ENCODE measurements around the gene LRRC28. TPM values are rescaled to one million over a fixed set of nuclear protein-coding genes. Genes with fewer than 3 reads are reported as not detected.

Gene LRRC28
- total RNA-seq, result 10 to 100 TPM; 19.5 to 19.6 TPM

- Mint-ChIP-seq H3K4me3 (peak within 1 kb of the TSS; percentile 85), H3K27me3 (no peaks in the 10 kb centered on the region), H3K27ac (peak within 1 kb of the TSS; percentile 74), H3K36me3 (ENCODE audit: low read depth) (peaks cover 16% of the 10 kb centered on the region), H3K4me1 (peaks cover 28% of the 10 kb centered on the region), H3K9me3 (no peaks in the 10 kb centered on the region)
- ChIA-PET CTCF (interaction anchor here (0.8 to 2.6 kb wide), 6 partner anchors 21 to 1099 kb away, joined by 3 to 13 read pairs (median 6); no protein-coding TSS in a partner anchor), POLR2A (interaction anchor here (0.7 to 2.1 kb wide), 9 partner anchors 10 to 1346 kb away, joined by 3 to 14 read pairs (median 4); partner anchors contain the start of genes LYSMD4 and MEF2A)
- peak; percentile 98 for DNase-seq
Observed at GRCh38 chr15:99250857-99251841, at the start of gene LRRC28. Gene LRRC28, plus strand, starts transcription at chr15:99251481. Its CDS starts 4,477 bp downstream, at chr15:99255958.

- Mint-ChIP-seq H3K27me3 (peaks cover 11% of the 10 kb centered on the region), H3K4me3 (no peak overlapping the region), H3K27ac (no peak overlapping the region), H3K4me1 (no peaks in the 10 kb centered on the region), H3K9me3 (no peaks in the 10 kb centered on the region), H3K36me3 (ENCODE audit: low read depth) (no peaks in the 10 kb centered on the region)
- ChIA-PET POLR2A (no interaction called here), CTCF (no interaction called here)
- DNase-seq, result no peak
Observed at GRCh38 chr15:99202176-99202552, 49.1 kb upstream of the LRRC28 start.

GRCh38 chr15:99207672-99208071 is 43.6 kb upstream of the LRRC28 start:
- Mint-ChIP-seq H3K9me3 (no peaks in the 10 kb centered on the region), H3K27ac (no peak overlapping the region), H3K4me1 (no peaks in the 10 kb centered on the region), H3K27me3 (peaks cover 11% of the 10 kb centered on the region), H3K36me3 (ENCODE audit: low read depth) (no peaks in the 10 kb centered on the region), H3K4me3 (no peak overlapping the region)
- no peak for DNase-seq
- POLR2A ChIA-PET, result no interaction called here
- CTCF ChIA-PET, result interaction anchor here (1.5 to 4.0 kb wide), 2 partner anchors 102 to 106 kb away, joined by 4 to 15 read pairs; partner anchors contain the start of gene SYNM

GRCh38 chr15:99209326-99209725 is 42.0 kb upstream of the LRRC28 start:
- Mint-ChIP-seq H3K27me3 (peaks cover 8% of the 10 kb centered on the region), H3K36me3 (ENCODE audit: low read depth) (no peaks in the 10 kb centered on the region), H3K4me3 (no peak overlapping the region), H3K4me1 (no peaks in the 10 kb centered on the region), H3K9me3 (no peaks in the 10 kb centered on the region), H3K27ac (no peak overlapping the region)
- POLR2A ChIA-PET, result no interaction called here
- DNase-seq, result no peak
- CTCF ChIA-PET, result interaction anchor here (4.0 kb wide), 1 partner anchor 104 kb away, joined by 15 read pairs; the partner anchor contains the start of gene SYNM

GRCh38 chr15:99210334-99210733 is 40.9 kb upstream of the LRRC28 start:
- H3K36me3 Mint-ChIP-seq (ENCODE audit: low read depth), result no peaks in the 10 kb centered on the region
- H3K9me3 Mint-ChIP-seq, result no peaks in the 10 kb centered on the region
- H3K27me3 Mint-ChIP-seq, result peaks cover 3% of the 10 kb centered on the region
- no peak for DNase-seq
- H3K27ac Mint-ChIP-seq, result no peak overlapping the region
- ChIA-PET CTCF (interaction anchor here (1.5 to 4.0 kb wide), 2 partner anchors 105 to 110 kb away, joined by 6 to 15 read pairs; partner anchors contain the start of gene SYNM), POLR2A (no interaction called here)
- H3K4me1 Mint-ChIP-seq, result no peaks in the 10 kb centered on the region
- no peak overlapping the region for H3K4me3 Mint-ChIP-seq

GRCh38 chr15:99211926-99212325 is 39.4 kb upstream of the LRRC28 start:
- Mint-ChIP-seq H3K27me3 (no peaks in the 10 kb centered on the region), H3K27ac (no peak overlapping the region), H3K4me1 (no peaks in the 10 kb centered on the region), H3K9me3 (no peaks in the 10 kb centered on the region), H3K36me3 (ENCODE audit: low read depth) (no peaks in the 10 kb centered on the region), H3K4me3 (no peak overlapping the region)
- no peak for DNase-seq
- ChIA-PET CTCF (interaction anchor here (0.7 to 3.2 kb wide), 3 partner anchors 66 to 111 kb away, joined by 3 to 19 read pairs (median 12); partner anchors contain the start of gene SYNM), POLR2A (no interaction called here)

GRCh38 chr15:99212406-99212805 is 38.9 kb upstream of the LRRC28 start:
- DNase-seq, result no peak
- no peaks in the 10 kb centered on the region for H3K27me3 Mint-ChIP-seq
- no peak overlapping the region for H3K4me3 Mint-ChIP-seq
- CTCF ChIA-PET, result interaction anchor here (0.6 to 3.2 kb wide), 7 partner anchors 12 to 196 kb away, joined by 3 to 19 read pairs (median 4); partner anchors contain the start of gene SYNM
- POLR2A ChIA-PET, result no interaction called here
- no peaks in the 10 kb centered on the region for H3K9me3 Mint-ChIP-seq
- no peaks in the 10 kb centered on the region for H3K4me1 Mint-ChIP-seq
- no peak overlapping the region for H3K27ac Mint-ChIP-seq
- no peaks in the 10 kb centered on the region for H3K36me3 Mint-ChIP-seq (ENCODE audit: low read depth)

DNA sequence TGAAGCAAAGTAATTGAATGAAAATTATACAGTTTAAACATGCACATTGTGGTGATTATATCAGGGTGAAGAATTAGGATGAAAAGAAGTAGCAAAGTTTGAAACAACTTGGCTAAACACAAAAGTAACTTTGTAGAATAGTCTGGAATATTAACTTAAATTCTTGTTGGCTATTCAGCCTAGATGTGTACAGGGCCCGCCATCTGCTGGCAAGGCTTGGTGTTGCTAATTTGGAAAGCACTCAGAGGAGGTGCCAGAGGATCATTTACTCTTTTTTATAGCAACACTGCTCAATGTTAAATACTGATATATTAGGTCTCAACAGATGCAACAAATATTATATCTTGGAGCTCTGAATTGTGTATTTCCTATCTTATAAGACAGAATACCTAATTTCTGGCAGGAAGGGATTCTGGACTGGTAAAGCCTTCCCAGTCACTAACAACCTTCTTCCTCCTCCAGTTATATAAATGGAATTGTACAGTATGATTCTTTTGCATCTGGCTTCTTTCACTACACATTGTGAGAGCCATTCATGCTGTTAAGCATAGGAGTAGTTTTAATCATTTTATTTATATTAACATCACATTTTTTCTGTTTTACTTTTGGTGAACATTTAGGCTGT is 38.0 kb upstream of the LRRC28 start:
- Mint-ChIP-seq H3K36me3 (ENCODE audit: low read depth) (no peaks in the 10 kb centered on the region), H3K27me3 (no peaks in the 10 kb centered on the region), H3K4me3 (no peak overlapping the region), H3K9me3 (no peaks in the 10 kb centered on the region), H3K27ac (no peak overlapping the region), H3K4me1 (no peaks in the 10 kb centered on the region)
- ChIA-PET CTCF (interaction anchor here (0.6 to 3.2 kb wide), 12 partner anchors 9 to 691 kb away, joined by 3 to 19 read pairs (median 4); partner anchors contain the start of gene SYNM), POLR2A (no interaction called here)
- DNase-seq, result peak; percentile 73

GRCh38 chr15:99224372-99225214 is 26.7 kb upstream of the LRRC28 start:
- ChIA-PET CTCF (no interaction called here), POLR2A (no interaction called here)
- DNase-seq, result no peak
- H3K9me3 Mint-ChIP-seq, result no peaks in the 10 kb centered on the region
- H3K4me3 Mint-ChIP-seq, result no peak overlapping the region
- H3K36me3 Mint-ChIP-seq (ENCODE audit: low read depth), result no peaks in the 10 kb centered on the region
- H3K4me1 Mint-ChIP-seq, result no peaks in the 10 kb centered on the region
- no peak overlapping the region for H3K27ac Mint-ChIP-seq
- H3K27me3 Mint-ChIP-seq, result no peaks in the 10 kb centered on the region

DNA sequence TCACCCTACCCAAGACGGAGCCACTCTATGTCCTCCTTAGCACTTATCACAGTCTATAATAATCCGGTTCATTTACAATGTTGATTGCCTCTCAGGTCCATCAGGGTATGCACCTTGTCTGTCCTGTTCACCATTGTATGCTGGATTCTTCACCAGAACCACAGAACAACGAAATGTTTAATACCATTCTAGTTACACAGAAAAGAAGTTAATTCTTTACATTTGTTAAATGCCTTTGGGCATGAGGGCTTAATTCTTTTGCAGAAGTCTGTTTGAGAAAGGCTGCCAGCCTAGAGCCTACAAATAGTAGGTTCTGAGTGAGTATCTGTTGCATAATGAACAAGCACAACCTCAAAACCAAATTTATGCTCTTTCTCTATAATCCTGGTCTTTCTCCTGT is 24.5 kb upstream of the LRRC28 start:
- Mint-ChIP-seq H3K4me3 (no peak overlapping the region), H3K9me3 (no peaks in the 10 kb centered on the region), H3K36me3 (ENCODE audit: low read depth) (no peaks in the 10 kb centered on the region), H3K27me3 (no peaks in the 10 kb centered on the region), H3K4me1 (no peaks in the 10 kb centered on the region), H3K27ac (no peak overlapping the region)
- no peak for DNase-seq
- ChIA-PET POLR2A (no interaction called here), CTCF (no interaction called here)

DNA sequence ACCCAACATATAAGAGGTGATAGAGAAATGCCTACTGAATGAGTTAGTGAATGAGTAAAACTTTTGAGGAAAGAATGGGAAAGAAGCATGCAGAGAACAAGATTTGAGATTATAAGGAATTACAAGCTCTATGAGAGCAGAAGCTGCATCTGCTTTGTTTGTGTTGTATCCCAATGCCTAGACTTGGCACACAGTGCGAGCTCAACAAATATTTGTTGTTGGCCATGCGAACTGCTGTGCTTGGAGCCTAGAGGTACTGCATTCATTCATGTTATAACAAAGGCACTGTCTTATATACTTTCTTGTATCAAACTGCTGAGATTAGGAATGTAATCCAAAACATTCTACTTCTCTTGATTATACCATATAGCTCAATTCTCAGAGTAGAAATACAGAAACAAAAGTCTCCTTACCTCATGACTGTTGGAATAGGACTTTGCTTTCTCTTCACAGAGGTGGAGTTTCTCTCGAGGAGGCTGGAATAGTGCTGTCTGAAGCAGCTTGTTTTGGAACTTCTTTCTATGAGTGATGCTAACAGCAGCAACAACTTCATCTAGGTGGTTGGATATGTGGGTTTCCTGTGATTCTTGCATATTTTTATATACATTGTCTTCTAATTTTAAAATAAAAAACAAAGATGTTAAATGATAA is 23.0 kb upstream of the LRRC28 start:
- no peak for DNase-seq
- Mint-ChIP-seq H3K36me3 (ENCODE audit: low read depth) (no peaks in the 10 kb centered on the region), H3K4me1 (no peaks in the 10 kb centered on the region), H3K4me3 (no peak overlapping the region), H3K27me3 (peaks cover 2% of the 10 kb centered on the region), H3K9me3 (no peaks in the 10 kb centered on the region), H3K27ac (no peak overlapping the region)
- ChIA-PET POLR2A (no interaction called here), CTCF (interaction anchor here (0.7 to 0.8 kb wide), 2 partner anchors 9 to 15 kb away, joined by 3 to 4 read pairs; no protein-coding TSS in a partner anchor)

DNA sequence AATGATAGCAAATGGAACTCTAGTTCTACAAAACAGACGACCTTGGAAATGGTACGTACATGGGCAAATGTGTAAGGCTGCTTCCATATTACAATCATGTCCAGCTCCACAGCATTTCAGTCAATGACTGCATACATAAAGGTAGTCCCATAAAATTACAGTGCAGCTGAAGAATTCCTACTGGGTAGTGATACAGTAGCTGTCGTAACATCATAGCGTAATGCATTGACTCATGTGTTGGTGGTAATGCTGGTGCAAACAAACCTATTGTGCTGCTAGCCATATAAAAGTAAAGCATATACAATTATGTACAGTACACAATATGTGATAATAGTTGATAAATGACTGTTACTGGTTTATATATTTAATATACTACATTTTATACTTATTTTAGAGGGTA is 20.4 kb upstream of the LRRC28 start:
- Mint-ChIP-seq H3K4me3 (no peak overlapping the region), H3K9me3 (no peaks in the 10 kb centered on the region), H3K27ac (no peak overlapping the region), H3K4me1 (no peaks in the 10 kb centered on the region), H3K27me3 (peaks cover 2% of the 10 kb centered on the region), H3K36me3 (ENCODE audit: low read depth) (no peaks in the 10 kb centered on the region)
- no peak for DNase-seq
- POLR2A ChIA-PET, result no interaction called here
- CTCF ChIA-PET, result interaction anchor here (0.6 kb wide), 1 partner anchor 16 kb away, joined by 3 read pairs; no protein-coding TSS in a partner anchor
